ENCODE data around the gene RASGEF1B. TPM values are rescaled to one million over a fixed set of nuclear protein-coding genes. Genes with fewer than 3 reads are reported as not detected.

Gene RASGEF1B
- total RNA-seq, 1 donor = not detected

- no peak overlapping the region for H3K4me3 ChIP-seq (ENCODE audit: low read depth, low read length)
- TF ChIP-seq, protein P1, sequence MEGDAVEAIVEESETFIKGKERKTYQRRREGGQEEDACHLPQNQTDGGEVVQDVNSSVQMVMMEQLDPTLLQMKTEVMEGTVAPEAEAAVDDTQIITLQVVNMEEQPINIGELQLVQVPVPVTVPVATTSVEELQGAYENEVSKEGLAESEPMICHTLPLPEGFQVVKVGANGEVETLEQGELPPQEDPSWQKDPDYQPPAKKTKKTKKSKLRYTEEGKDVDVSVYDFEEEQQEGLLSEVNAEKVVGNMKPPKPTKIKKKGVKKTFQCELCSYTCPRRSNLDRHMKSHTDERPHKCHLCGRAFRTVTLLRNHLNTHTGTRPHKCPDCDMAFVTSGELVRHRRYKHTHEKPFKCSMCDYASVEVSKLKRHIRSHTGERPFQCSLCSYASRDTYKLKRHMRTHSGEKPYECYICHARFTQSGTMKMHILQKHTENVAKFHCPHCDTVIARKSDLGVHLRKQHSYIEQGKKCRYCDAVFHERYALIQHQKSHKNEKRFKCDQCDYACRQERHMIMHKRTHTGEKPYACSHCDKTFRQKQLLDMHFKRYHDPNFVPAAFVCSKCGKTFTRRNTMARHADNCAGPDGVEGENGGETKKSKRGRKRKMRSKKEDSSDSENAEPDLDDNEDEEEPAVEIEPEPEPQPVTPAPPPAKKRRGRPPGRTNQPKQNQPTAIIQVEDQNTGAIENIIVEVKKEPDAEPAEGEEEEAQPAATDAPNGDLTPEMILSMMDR (IDR thresholded peaks at IDR 0.05; ENCODE audit: insufficient read depth, low read depth, low read length) = no peak
- no peak for DNase-seq (ENCODE audit: low read depth)
These were observed 28.1 kb upstream of the RASGEF1B start for GRCh38 chr4:81499840-81500239.

GRCh38 chr4:81498551-81499099 lies 26.9 kb upstream of the RASGEF1B start:
- TF ChIP-seq, protein P1 (IDR thresholded peaks at IDR 0.05; ENCODE audit: insufficient read depth, low read depth, low read length) = no peak
- H3K4me3 ChIP-seq (ENCODE audit: low read depth, low read length) = no peak overlapping the region
- DNase-seq (ENCODE audit: low read depth) = no peak

DNA sequence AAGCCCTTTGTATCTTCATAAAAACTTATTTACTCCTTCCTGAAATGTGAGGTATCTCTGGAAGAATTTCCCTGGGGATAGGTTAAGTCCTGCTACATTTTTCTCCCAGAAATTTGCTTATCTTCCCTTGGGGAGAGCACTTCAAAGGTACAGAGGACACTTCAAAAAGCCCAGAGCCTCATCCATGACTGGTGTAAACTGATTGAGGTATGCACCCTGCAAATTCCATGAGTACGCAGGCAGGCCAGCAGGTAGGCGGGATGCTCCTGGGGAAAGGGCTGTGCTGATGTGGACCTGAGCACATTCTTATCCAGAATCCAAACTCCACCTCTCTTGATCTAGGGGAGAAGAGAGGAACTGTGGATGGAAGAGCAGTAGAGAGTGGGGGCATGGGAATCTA lies 26.3 kb upstream of the RASGEF1B start:
- TF ChIP-seq, protein P1 (IDR thresholded peaks at IDR 0.05; ENCODE audit: insufficient read depth, low read depth, low read length) = no peak
- DNase-seq (ENCODE audit: low read depth) = no peak
- H3K4me3 ChIP-seq (ENCODE audit: low read depth, low read length) = no peak overlapping the region

DNA sequence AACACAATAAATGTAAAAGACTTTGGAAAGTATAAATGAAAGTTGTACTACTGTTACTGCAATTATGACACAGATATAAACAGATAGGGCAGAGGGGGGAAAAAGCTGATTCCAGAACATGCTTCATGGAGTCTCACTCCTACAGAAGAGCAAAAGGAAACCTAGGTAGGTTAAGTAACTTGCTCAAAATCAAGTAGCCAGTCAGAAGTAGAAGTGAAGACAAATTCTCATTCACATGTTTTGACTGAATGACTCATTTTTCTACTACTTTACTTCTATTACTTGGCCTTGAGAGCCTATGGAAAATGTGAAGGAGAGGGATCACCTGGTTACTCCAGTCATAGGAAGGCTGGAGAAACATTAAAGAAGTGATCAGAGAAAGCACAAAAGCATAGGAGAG lies 23.6 kb upstream of the RASGEF1B start:
- DNase-seq (ENCODE audit: low read depth) = no peak
- no peak overlapping the region for H3K4me3 ChIP-seq (ENCODE audit: low read depth, low read length)
- TF ChIP-seq, protein P1 (IDR thresholded peaks at IDR 0.05; ENCODE audit: insufficient read depth, low read depth, low read length) = no peak

DNA sequence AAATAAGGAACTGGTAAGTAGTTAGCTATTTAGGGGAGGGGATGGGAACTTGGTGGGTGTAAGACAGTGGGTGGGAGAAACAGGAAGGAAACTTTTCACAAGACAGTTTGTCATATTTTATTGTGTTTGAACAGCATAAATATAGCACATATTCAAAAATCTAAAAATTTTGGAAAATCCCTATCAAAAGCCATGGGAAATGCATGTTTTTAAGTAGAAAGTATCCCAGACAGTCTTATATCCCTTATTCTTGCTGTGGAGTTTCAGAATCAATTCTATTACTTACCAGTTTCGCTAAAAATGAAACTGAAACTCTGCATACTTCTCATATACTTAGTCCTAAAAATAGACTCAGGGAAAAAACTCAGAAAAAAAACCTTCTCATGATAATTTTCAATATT lies 22.3 kb upstream of the RASGEF1B start:
- TF ChIP-seq, protein P1 (IDR thresholded peaks at IDR 0.05; ENCODE audit: insufficient read depth, low read depth, low read length) = no peak
- H3K4me3 ChIP-seq (ENCODE audit: low read depth, low read length) = peak overlapping the region; percentile 10
- no peak for DNase-seq (ENCODE audit: low read depth)

DNA sequence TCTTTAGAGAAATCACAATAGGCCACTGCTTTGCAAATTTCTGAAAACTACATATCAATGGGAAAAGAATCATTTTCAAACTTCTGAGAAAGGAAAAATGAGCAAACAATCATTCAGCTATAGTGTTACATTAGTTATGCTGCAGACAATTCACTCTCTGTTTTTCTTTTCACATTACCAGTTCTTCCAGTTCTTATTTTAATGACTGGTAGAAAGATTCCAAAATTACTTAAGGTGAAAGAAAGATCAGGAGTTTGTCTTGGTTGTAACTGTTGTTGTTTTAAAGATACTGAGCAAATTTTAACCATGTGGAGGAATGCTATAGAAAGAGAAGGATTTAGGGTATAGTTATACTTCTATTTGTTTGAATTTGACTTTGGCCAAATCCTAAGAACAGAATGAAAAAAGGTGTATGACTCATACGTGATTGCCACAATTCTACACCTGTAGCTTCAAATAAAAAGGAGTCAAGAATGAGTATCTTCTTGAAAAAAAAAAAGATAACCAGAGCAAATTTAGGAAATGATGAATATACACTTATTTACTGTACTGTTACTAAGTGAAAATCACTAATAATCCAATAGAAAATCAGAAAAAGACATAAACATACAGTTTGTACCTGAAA lies 21.0 kb upstream of the RASGEF1B start:
- DNase-seq (ENCODE audit: low read depth) = no peak
- TF ChIP-seq, protein P1 (IDR thresholded peaks at IDR 0.05; ENCODE audit: insufficient read depth, low read depth, low read length) = no peak
- H3K4me3 ChIP-seq (ENCODE audit: low read depth, low read length) = no peak overlapping the region

DNA sequence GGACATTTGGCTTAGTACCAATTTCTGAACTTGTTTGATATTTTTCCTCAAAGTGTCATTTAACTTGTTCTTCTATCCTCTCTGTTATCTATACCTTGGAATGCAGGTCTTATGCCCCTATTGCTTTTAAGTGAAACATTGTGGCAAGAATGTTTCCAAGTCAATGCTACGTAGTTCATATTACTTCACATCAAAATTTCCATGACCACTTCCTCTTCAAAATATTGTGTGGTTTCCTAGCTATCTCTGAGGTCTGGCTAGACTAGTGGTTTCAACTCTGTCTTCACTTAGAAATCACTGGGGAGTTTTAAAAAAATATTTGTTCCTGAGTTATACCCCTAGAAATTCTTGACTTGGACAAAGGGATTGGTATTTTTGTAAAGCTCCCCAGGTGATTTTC lies 20.2 kb upstream of the RASGEF1B start:
- TF ChIP-seq, protein P1 (IDR thresholded peaks at IDR 0.05; ENCODE audit: insufficient read depth, low read depth, low read length) = no peak
- no peak overlapping the region for H3K4me3 ChIP-seq (ENCODE audit: low read depth, low read length)
- DNase-seq (ENCODE audit: low read depth) = no peak
